ENCODE results near the gene FCRL5.

Gene FCRL5

DNA sequence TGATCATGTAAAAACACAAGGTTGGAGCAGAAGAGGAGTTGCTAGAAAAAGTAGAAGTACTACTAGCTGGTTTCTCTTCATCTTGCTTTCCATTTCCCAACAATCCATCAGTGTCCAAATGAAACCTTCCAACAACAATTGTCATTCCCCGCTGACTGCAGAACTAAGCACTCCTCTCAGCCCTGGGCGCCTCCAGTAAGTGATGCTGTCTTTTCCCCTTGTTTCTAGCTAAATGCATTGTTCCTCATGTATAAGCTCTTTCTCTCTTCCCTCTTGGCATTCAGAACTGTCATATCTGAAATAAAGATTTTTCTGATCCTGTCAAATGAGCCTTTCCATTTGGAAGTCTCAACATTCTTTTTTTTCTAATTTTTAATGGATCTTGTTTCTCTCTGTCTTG, 68.7 kb downstream of the FCRL5 start:
- TF ChIP-seq, protein P1, sequence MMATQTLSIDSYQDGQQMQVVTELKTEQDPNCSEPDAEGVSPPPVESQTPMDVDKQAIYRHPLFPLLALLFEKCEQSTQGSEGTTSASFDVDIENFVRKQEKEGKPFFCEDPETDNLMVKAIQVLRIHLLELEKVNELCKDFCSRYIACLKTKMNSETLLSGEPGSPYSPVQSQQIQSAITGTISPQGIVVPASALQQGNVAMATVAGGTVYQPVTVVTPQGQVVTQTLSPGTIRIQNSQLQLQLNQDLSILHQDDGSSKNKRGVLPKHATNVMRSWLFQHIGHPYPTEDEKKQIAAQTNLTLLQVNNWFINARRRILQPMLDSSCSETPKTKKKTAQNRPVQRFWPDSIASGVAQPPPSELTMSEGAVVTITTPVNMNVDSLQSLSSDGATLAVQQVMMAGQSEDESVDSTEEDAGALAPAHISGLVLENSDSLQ (IDR thresholded peaks at IDR 0.05): no peak
- no peak for TF ChIP-seq FOXK2 (IDR thresholded peaks at IDR 0.05)
- TF ChIP-seq L3MBTL2 (conservative IDR thresholded peaks at IDR 0.05): no peak
- TF ChIP-seq LEF1 (IDR thresholded peaks at IDR 0.05; ENCODE audit: borderline replicate concordance): no peak
- TF ChIP-seq SUZ12 (IDR thresholded peaks at IDR 0.05): no peak
- no peak for TF ChIP-seq NFRKB (IDR thresholded peaks at IDR 0.05)
- no peak for TF ChIP-seq FOXA1 (IDR thresholded peaks at IDR 0.05)
- TF ChIP-seq ARNT (IDR thresholded peaks at IDR 0.05): no peak
- TF ChIP-seq TARDBP (IDR thresholded peaks at IDR 0.05): no peak
- CTCF ChIA-PET: interaction anchor here (0.8 kb wide), 1 partner anchor 306 kb away, joined by 3 read pairs; no protein-coding TSS in a partner anchor

DNA sequence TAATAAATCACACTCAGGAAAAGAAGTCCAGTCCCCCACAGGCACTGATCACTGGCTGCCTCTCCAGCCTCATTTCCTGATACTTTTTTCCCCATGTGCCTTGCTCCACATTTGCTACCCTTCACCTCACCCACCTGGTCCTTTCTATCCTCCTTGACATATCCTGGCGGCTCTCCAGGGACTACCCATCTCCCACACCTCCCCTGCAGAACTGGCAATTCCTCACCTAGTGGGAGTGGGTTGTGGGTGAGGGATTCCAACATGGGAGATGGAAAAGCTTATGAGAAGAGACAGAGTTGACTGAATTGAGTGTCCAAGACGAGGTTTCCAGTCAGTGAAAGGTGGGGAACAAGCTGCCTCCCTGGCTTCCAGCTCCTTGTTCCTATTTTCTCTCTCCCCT, 69.6 kb downstream of the FCRL5 start:
- DNase-seq (ENCODE audit: extremely low spot score): no peak
- ChIA-PET POLR2A (no interaction called here), CTCF (no interaction called here)
- TF ChIP-seq ELF4 (IDR thresholded peaks at IDR 0.05) (no peak), CTBP1 (IDR thresholded peaks at IDR 0.05; ENCODE audit: borderline replicate concordance) (no peak), FOXM1 (IDR thresholded peaks at IDR 0.05; ENCODE audit: borderline replicate concordance) (no peak), TARDBP (IDR thresholded peaks at IDR 0.05) (no peak), LEF1 (IDR thresholded peaks at IDR 0.05; ENCODE audit: borderline replicate concordance) (no peak), L3MBTL2 (conservative IDR thresholded peaks at IDR 0.05) (no peak), NFRKB (IDR thresholded peaks at IDR 0.05) (no peak), SP1 (IDR thresholded peaks at IDR 0.05) (no peak)

More for the DNA sequence above, 68.7 kb downstream of the FCRL5 start:
- POLR2A ChIA-PET: no interaction called here
- DNase-seq (ENCODE audit: extremely low spot score): no peak

DNA sequence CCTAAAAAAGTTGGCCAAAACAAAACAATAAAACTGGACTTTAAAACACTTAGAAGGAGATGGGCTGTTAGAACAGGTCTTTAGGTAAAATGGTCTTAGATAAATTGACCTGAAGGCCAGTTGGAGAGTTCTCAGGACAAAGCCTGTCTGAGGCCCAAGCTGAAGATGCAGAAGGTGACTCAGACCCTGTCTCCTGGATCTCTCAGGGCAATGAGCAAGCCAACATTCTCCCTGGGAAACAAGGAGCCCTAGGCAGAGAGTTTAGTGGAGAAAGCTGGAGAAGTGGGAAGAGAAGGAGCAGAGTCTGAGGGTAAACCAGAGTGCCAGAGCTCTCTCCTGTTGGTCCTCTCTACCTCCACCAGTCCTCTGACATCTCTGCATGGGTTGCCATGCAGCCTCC, 70.1 kb downstream of the FCRL5 start:
- no peak for DNase-seq (ENCODE audit: extremely low spot score)
- no peak for TF ChIP-seq L3MBTL2 (conservative IDR thresholded peaks at IDR 0.05)
- no peak for TF ChIP-seq FOXK2 (IDR thresholded peaks at IDR 0.05)
- TF ChIP-seq LEF1 (IDR thresholded peaks at IDR 0.05; ENCODE audit: borderline replicate concordance): no peak
- no peak for TF ChIP-seq ZNF384 (IDR thresholded peaks at IDR 0.05)
- TF ChIP-seq ELF4 (IDR thresholded peaks at IDR 0.05): no peak
- no peak for TF ChIP-seq SUZ12 (IDR thresholded peaks at IDR 0.05)
- TF ChIP-seq FOXM1 (IDR thresholded peaks at IDR 0.05; ENCODE audit: borderline replicate concordance): no peak
- TF ChIP-seq FOXA1 (IDR thresholded peaks at IDR 0.05): no peak
- no peak for TF ChIP-seq NFRKB (IDR thresholded peaks at IDR 0.05)
- TF ChIP-seq HDGF (IDR thresholded peaks at IDR 0.05; ENCODE audit: borderline replicate concordance): no peak
- no peak for TF ChIP-seq ARNT (IDR thresholded peaks at IDR 0.05)
- TF ChIP-seq, protein P1 (IDR thresholded peaks at IDR 0.05): no peak
- TF ChIP-seq SP1 (IDR thresholded peaks at IDR 0.05): no peak
- TF ChIP-seq CTBP1 (IDR thresholded peaks at IDR 0.05; ENCODE audit: borderline replicate concordance): no peak
- no peak for TF ChIP-seq BHLHE40 (IDR thresholded peaks at IDR 0.05; ENCODE audit: borderline replicate concordance)
- TF ChIP-seq TARDBP (IDR thresholded peaks at IDR 0.05): no peak
- CTCF ChIA-PET: no interaction called here
- POLR2A ChIA-PET: no interaction called here

DNA sequence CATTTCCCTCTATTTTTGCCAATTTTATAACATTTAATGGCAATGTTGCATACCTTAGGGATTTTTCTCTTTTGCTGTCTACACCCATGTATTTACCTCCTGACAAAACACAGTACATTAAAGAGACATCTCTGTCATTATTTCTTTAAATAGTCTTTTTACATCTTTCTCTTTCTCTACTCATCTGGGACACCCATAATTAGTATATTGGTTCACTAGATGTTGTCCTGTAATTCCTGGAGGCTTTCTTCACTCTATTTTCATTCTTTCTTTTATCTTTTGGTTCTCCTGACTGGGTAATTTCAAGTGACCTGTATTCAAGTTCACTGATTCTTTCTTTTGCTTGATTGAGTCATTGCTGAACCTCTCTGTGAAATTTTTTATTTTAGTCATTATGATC, 74.3 kb downstream of the FCRL5 start:
- CTCF ChIA-PET: no interaction called here
- POLR2A ChIA-PET: no interaction called here
- DNase-seq (ENCODE audit: extremely low spot score): no peak
- TF ChIP-seq SUZ12 (IDR thresholded peaks at IDR 0.05): no peak
- no peak for TF ChIP-seq L3MBTL2 (conservative IDR thresholded peaks at IDR 0.05)
- TF ChIP-seq BHLHE40 (IDR thresholded peaks at IDR 0.05; ENCODE audit: borderline replicate concordance): no peak
- TF ChIP-seq ARNT (IDR thresholded peaks at IDR 0.05): no peak
- no peak for TF ChIP-seq SP1 (IDR thresholded peaks at IDR 0.05)
- TF ChIP-seq, protein P1 (IDR thresholded peaks at IDR 0.05): no peak

DNA sequence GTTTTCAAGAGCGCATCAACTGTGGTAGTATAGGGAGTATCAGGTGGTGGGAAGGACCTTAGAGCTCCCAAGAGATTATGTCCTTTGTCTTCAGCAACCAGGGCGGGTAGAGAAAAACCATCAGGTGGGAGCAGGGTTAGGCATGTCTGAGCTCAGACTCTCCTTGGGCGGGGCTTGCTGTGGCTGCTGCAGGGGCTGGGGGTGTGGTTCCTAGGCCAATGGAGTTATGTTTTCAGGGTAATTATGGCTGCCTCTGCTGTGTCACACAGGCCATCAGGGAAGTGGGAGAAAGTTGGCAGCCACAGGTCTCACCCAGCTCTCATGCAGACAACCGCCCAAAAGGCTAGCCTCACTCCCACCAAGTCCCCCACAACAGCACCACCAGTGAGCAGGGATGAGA, 74.9 kb downstream of the FCRL5 start:
- ChIA-PET CTCF (no interaction called here), POLR2A (no interaction called here)
- TF ChIP-seq NFRKB (IDR thresholded peaks at IDR 0.05) (no peak), FOXK2 (IDR thresholded peaks at IDR 0.05) (no peak), SUZ12 (IDR thresholded peaks at IDR 0.05) (no peak), SP1 (IDR thresholded peaks at IDR 0.05) (no peak), TARDBP (IDR thresholded peaks at IDR 0.05) (no peak), LEF1 (IDR thresholded peaks at IDR 0.05; ENCODE audit: borderline replicate concordance) (no peak), BHLHE40 (IDR thresholded peaks at IDR 0.05; ENCODE audit: borderline replicate concordance) (no peak), HDGF (IDR thresholded peaks at IDR 0.05; ENCODE audit: borderline replicate concordance) (no peak), CTBP1 (IDR thresholded peaks at IDR 0.05; ENCODE audit: borderline replicate concordance) (no peak), L3MBTL2 (conservative IDR thresholded peaks at IDR 0.05) (no peak), ZNF384 (IDR thresholded peaks at IDR 0.05) (no peak), FOXA1 (IDR thresholded peaks at IDR 0.05) (no peak), ELF4 (IDR thresholded peaks at IDR 0.05) (no peak), FOXM1 (IDR thresholded peaks at IDR 0.05; ENCODE audit: borderline replicate concordance) (no peak)
- TF ChIP-seq, protein P1 (IDR thresholded peaks at IDR 0.05): no peak
- DNase-seq (ENCODE audit: extremely low spot score): no peak

DNA sequence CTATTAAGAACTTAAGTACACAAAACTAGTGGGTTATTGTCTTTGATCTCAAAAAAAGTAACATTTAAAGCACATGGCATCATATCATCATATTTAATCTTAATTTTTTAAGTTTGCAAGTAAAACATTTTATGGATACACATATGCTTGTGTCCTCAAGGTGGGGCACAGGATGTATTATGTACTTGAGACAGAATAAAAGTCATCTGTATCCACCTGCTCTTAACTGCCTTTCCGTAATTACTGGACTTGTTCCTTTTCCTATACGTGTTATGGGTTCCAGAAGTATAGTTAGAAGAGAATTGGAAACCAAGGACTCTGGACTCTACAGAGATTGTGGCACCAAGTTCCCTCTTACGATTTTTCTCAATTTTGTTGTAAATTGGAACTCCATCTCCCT, 79.4 kb downstream of the FCRL5 start:
- ChIA-PET POLR2A (no interaction called here), CTCF (no interaction called here)

More for the DNA sequence above, 79.4 kb downstream of the FCRL5 start:
- no peak for DNase-seq (ENCODE audit: extremely low spot score)
- TF ChIP-seq FOXK2 (IDR thresholded peaks at IDR 0.05): no peak
- no peak for TF ChIP-seq HDGF (IDR thresholded peaks at IDR 0.05; ENCODE audit: borderline replicate concordance)
- no peak for TF ChIP-seq L3MBTL2 (conservative IDR thresholded peaks at IDR 0.05)
- no peak for TF ChIP-seq ZNF384 (IDR thresholded peaks at IDR 0.05)
- TF ChIP-seq FOXA1 (IDR thresholded peaks at IDR 0.05): no peak
- TF ChIP-seq NFRKB (IDR thresholded peaks at IDR 0.05): no peak
- TF ChIP-seq, protein P1 (IDR thresholded peaks at IDR 0.05): no peak
- no peak for TF ChIP-seq BHLHE40 (IDR thresholded peaks at IDR 0.05; ENCODE audit: borderline replicate concordance)
- TF ChIP-seq FOXM1 (IDR thresholded peaks at IDR 0.05; ENCODE audit: borderline replicate concordance): no peak
- no peak for TF ChIP-seq SUZ12 (IDR thresholded peaks at IDR 0.05)
- TF ChIP-seq TARDBP (IDR thresholded peaks at IDR 0.05): no peak
- TF ChIP-seq CTBP1 (IDR thresholded peaks at IDR 0.05; ENCODE audit: borderline replicate concordance): no peak

Measured in HEK293T (cell line).